Stimulated activated CD4-positive, alpha-beta T cell treated with anti-CD3 and anti-CD28 coated beads, Interleukin-1b, Interleukin-23, amount 100 ng/mL, for 1 hour (primary cell): ENCODE data around the gene VPS54.

Experiments
- DNase-seq, 2 donors: peaks; one replicate each; pipeline ENCODE4 v3.0.0-alpha.2; 2020; ENCODE audit warnings: low read depth in 2 of 2

Gene VPS54

DNA sequence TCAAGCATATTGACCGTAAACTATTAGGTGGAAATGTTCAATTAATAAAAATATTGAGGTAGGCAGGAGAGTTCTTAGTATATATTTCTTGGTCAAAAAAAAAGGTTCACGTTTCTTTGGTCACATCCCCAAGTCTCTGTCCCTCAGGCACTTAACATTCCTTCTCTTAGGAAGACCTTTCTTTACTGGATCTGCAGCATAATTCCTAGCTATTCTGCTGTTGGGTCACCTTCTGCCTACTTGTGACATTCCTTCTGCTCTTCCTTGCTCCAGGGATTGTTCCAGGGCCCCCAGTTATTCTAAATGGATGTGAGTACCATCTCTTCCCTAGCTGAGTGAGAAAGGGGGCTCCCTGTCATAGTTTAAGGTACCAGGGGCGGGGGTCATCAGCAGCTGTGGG, 173.4 kb downstream of the VPS54 start:
- no peak for DNase-seq

DNA sequence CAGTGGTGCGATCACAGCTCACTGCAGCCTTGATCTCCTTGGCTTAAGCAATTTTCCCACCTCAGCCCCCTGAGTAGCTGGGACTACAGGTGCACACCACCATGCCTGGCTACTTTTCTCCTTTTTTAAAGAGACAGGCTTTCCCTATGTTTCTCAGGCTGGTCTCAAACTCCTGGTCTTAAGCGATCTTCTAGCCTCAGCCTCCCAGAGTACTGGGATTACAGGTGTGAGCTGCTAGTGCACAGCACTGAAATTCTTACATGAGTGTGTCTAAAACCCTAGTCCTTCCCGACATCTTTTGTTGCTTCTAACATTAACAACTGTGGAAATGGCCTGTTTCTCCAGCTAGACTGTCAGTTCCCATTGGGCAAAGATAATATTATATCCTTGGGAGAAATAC, 174.6 kb downstream of the VPS54 start:
- no peak for DNase-seq

DNA sequence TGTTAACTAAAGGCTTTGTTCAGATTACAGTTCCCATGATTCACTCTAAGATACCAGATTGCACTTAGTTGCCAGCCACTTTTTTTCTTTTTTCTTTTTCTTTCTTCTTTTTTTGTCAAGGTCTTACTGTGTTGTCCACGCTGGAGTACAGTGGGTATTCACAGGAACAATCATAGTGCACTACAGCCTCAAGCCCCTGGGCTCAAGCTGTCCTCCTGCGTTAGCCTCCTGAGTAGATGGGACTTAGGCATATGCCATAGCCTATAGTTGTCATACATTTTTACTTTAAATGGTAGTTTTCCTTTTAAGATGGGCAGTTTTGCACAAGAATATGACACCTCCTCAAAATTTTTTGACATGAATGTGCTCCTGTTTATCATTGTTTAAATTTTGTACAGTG, 175.4 kb downstream of the VPS54 start:
- no peak for DNase-seq

DNA sequence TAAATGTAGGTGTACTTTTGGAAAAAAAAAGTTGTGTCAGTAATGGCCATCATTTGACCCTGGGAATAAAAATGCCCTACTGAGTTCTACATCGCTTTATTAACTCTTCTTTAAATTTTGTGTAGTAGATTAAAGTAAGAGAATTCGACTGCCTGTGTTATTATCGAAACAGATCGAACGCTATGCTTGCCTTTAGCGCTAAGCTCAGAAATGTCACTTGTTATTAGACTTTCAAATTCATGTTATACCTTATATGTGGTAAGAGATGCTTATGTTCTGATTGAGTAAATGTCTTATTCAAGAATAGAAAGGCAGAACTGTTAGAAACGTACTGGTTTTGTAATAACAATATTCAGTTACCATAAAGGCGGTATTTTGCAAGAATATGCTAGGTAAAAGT, 176.1 kb downstream of the VPS54 start:
- DNase-seq: no peak

DNA sequence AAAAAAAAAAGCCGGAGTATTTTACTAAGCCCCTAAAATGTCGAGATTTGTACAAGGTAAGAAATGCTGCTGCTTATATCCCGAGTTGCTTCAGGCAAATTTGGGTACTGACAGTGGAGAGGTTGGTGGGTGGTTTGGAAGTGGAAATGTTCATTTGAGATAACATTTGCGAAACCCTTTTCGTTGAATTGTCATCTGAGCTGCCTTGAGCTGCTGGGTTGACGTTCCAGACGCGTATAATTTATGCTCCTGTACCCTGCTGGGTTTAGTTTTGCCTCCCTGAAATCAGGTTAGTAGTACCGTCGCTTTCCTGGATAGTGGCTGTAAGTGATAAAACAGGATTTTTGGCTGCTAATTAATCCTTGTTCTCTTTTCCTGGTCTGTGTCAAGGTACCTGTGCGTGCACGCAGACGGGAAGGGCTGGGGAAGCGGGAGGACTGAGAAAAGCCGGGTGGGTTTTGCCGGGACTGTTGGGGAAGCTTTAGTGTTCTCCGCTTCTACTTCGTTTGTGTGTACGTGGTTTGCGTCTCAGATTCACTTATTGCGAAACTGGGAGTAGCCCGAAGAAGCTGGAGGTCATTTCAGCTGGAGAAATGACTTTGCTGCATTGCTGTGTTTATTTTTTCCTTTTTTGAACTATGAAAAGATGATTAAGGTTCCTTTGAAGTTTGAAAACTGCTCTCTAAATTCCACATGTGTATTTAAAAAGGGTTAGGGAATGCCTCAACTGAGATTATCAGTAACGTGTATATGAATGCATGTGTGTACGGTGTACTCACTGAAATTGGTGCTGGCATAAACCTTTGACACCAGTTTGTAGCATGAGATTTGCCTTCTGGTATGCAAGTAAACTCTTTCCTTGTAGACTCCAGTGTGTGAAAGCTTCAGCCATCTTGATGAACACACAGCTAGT, 176.8 kb downstream of the VPS54 start:
- DNase-seq: no peak
